ENCODE data around the gene CFAP92. TPM values are rescaled to one million over a fixed set of nuclear protein-coding genes. Genes with fewer than 3 reads are reported as not detected.

CFAP92 gene
- total and polyA plus RNA-seq, 4 donors, result 0.05 to 0.25 (median 0.06) TPM; not detected in 1

- no peak for TF ChIP-seq RAD21 (IDR thresholded peaks at IDR 0.05)
- no peak for TF ChIP-seq RXRA (IDR thresholded peaks at IDR 0.05)
These were observed 43.2 kb upstream of the CFAP92 start (continued) for GRCh38 chr3:129037093-129037419.

GRCh38 chr3:129036222-129037092 is 42.6 kb upstream of the CFAP92 start:
- no peak overlapping the region for H3K27ac ChIP-seq (ENCODE audit: low read depth in 1 of 2, low read length in 2 of 2)
- DNase-seq (ENCODE audit: low spot score), result no peak
- H3K4me1 ChIP-seq (ENCODE audit: control insufficient read depth in 4 of 4, insufficient read depth in 4 of 4, low read length in 3 of 4), result peaks cover 0 to 7% (median 4%) of the 10 kb centered on the region in 4 donors

More at GRCh38 chr3:129036222-129037092, 42.6 kb upstream of the CFAP92 start:
- no peaks in the 10 kb centered on the region for H3K9me3 ChIP-seq (ENCODE audit: control insufficient read depth in 4 of 4, low read length in 3 of 4)
- H3K27me3 ChIP-seq (ENCODE audit: control insufficient read depth in 4 of 4, insufficient read depth in 4 of 4, low read length in 3 of 4), result no peaks in the 10 kb centered on the region
- no peak overlapping the region for H3K4me3 ChIP-seq (ENCODE audit: low read depth in 1 of 3, low read length in 3 of 3)
- no peak for TF ChIP-seq ATF3 (IDR thresholded peaks at IDR 0.05)
- TF ChIP-seq TAF1 (conservative IDR thresholded peaks at IDR 0.05), result no peak
- no peak for TF ChIP-seq REST (IDR thresholded peaks at IDR 0.05)
- TF ChIP-seq RXRA (IDR thresholded peaks at IDR 0.05), result no peak
- TF ChIP-seq NR2F2 (IDR thresholded peaks at IDR 0.05), result no peak
- TF ChIP-seq FOXA1 (IDR thresholded peaks at IDR 0.05), result no peak
- TF ChIP-seq HNF4A (conservative IDR thresholded peaks at IDR 0.05), result no peak
- no peak for TF ChIP-seq HNF4G (IDR thresholded peaks at IDR 0.05)
- TF ChIP-seq FOXA2 (IDR thresholded peaks at IDR 0.05), result no peak
- no peak for TF ChIP-seq RAD21 (IDR thresholded peaks at IDR 0.05)
- no peak for TF ChIP-seq MAX (IDR thresholded peaks at IDR 0.05)
- TF ChIP-seq YY1 (IDR thresholded peaks at IDR 0.05), result no peak
- 90% methylated on average over 10 of the region's 10 CpGs for WGBS
- no peaks in the 10 kb centered on the region for H3K36me3 ChIP-seq (ENCODE audit: control insufficient read depth in 4 of 4, insufficient read depth in 3 of 4, low read depth in 1 of 4, low read length in 3 of 4)
- H3K9ac ChIP-seq (ENCODE audit: low read depth in 1 of 2, low read length in 2 of 2), result no peak overlapping the region

Data from liver (tissue), 9 donors.